ENCODE measurements around the gene GULP1. TPM values are rescaled to one million over a fixed set of nuclear protein-coding genes. Genes with fewer than 3 reads are reported as not detected.

GULP1 gene
- total and polyA plus RNA-seq, 10 donors: 0.83 to 16.6 (median 6.6) TPM

DNA sequence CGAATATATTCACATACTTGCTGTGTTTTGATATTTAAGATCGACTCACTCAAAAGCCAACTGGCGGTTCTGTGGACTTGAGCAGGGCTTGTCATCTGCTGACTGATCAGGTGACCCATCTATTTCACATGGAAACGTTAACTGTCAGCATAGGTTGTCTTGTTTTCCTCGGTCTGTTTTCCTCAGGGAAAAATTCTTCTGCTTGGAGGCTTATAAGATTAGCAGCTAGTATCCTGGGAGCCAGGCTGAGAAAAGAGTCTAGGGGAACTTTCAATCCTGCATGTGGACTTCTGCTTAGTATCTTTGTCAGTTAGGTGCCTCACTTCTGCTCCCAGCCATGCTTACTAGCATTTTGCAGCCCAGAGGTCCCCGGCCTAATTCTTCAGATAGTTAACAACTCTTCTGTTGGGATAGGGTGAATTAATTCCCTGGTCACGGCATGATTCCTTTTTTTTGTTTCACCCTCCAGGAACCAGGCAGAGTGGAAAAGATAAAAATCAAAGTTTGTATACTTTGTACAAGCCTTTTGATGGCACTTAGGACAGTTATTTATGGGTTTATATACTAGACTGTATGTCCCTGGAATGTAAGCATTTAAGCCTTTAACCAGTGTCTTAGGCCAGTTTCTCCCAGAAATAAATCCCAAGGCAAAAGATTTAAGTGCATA, 226.0 kb downstream of the GULP1 start:
- Histone ChIP-seq H3K4me3 (no peak overlapping the region), H3K27me3 (replicated peaks in 1 of 7) (no peaks in the 10 kb centered on the region), H3K36me3 (no peaks in the 10 kb centered on the region), H3K27ac (no peak overlapping the region), H3K9me3 (no peaks in the 10 kb centered on the region), H3K4me1 (no peaks in the 10 kb centered on the region)
- no peak for DNase-seq
- intact Hi-C loops (cut with DNase I; ENCODE audit: low total_unique reads): no loop called here
- 80 to 90% (median 86%) methylated on average over 7 of the region's 7 CpGs for WGBS, 5 donors
- TF ChIP-seq, protein P1, sequence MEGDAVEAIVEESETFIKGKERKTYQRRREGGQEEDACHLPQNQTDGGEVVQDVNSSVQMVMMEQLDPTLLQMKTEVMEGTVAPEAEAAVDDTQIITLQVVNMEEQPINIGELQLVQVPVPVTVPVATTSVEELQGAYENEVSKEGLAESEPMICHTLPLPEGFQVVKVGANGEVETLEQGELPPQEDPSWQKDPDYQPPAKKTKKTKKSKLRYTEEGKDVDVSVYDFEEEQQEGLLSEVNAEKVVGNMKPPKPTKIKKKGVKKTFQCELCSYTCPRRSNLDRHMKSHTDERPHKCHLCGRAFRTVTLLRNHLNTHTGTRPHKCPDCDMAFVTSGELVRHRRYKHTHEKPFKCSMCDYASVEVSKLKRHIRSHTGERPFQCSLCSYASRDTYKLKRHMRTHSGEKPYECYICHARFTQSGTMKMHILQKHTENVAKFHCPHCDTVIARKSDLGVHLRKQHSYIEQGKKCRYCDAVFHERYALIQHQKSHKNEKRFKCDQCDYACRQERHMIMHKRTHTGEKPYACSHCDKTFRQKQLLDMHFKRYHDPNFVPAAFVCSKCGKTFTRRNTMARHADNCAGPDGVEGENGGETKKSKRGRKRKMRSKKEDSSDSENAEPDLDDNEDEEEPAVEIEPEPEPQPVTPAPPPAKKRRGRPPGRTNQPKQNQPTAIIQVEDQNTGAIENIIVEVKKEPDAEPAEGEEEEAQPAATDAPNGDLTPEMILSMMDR (IDR thresholded peaks at IDR 0.05 in 8 of 11, conservative IDR thresholded peaks at IDR 0.05 in 3 of 11): no peak

DNA sequence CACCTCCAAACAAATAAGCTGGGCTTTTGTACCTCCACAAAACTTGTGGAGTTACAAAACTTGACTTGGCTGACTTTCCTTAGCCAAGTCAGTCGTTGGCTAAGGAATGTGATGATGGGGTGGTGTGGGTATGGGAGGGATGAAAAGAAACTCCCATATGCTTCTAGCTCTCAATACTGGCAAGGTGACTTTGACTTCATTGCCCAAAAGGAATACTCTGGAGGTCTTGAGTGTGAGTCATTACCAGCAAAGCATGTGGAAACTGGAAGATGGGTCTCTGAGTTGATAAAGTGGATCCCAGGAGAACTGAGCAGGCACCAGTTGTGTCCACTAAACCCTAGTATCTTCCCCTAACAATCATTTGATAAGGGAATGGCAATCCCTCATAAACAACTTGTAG, 226.7 kb downstream of the GULP1 start:
- no peaks in the 10 kb centered on the region for H3K4me1 ChIP-seq
- no peak for TF ChIP-seq POLR2AphosphoS5 (IDR thresholded peaks at IDR 0.05)
- TF ChIP-seq POLR2A (IDR thresholded peaks at IDR 0.05): no peak
- TF ChIP-seq, protein P1 (IDR thresholded peaks at IDR 0.05 in 8 of 11, conservative IDR thresholded peaks at IDR 0.05 in 3 of 11): no peak
- H3K36me3 ChIP-seq: no peaks in the 10 kb centered on the region
- H3K4me3 ChIP-seq: no peak overlapping the region
- DNase-seq: no peak
- intact Hi-C loops (cut with DNase I; ENCODE audit: low total_unique reads): no loop called here
- no peaks in the 10 kb centered on the region for H3K27me3 ChIP-seq (replicated peaks in 1 of 7)
- H3K27ac ChIP-seq: no peak overlapping the region
- no peaks in the 10 kb centered on the region for H3K9me3 ChIP-seq
- 53 to 94% (median 67%) methylated on average over 1 of the region's 1 CpG for WGBS, 5 donors

DNA sequence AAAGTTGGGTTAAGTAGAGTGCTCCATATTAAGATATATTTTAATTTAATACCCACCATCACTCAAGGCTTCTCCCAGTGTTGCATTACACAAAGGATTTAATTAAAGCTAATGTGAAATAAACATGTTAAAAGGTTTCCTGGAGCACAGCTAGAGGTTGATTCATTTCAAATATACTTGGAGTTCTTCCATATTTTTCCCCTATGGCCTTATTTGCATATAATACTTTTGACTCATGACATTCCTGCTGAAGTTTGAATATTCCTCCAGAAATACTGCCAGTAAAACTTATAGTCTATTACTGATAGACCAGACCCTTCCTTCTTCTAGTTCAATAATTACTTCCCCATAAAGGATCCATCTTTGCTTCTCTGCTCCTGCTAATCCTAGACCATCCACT, 227.5 kb downstream of the GULP1 start:
- Histone ChIP-seq H3K4me1 (peaks cover 0 to 4% (median 0%) of the 10 kb centered on the region in 6 donors), H3K27ac (no peak overlapping the region), H3K9me3 (no peaks in the 10 kb centered on the region), H3K27me3 (replicated peaks in 1 of 7) (no peaks in the 10 kb centered on the region), H3K36me3 (no peaks in the 10 kb centered on the region), H3K4me3 (no peak overlapping the region)
- intact Hi-C loops (cut with DNase I; ENCODE audit: low total_unique reads): no loop called here
- DNase-seq: no peak
- TF ChIP-seq POLR2A (IDR thresholded peaks at IDR 0.05) (no peak), POLR2AphosphoS5 (IDR thresholded peaks at IDR 0.05) (no peak)
- TF ChIP-seq, protein P1 (IDR thresholded peaks at IDR 0.05 in 8 of 11, conservative IDR thresholded peaks at IDR 0.05 in 3 of 11): no peak

GRCh38 chr2:188522517-188522916, 230.8 kb downstream of the GULP1 start:
- Histone ChIP-seq H3K4me1 (peaks cover 0 to 4% (median 0%) of the 10 kb centered on the region in 6 donors), H3K27ac (no peak overlapping the region), H3K36me3 (no peaks in the 10 kb centered on the region), H3K27me3 (replicated peaks in 1 of 7) (no peaks in the 10 kb centered on the region), H3K4me3 (no peak overlapping the region), H3K9me3 (no peaks in the 10 kb centered on the region)
- DNase-seq: no peak
- intact Hi-C loops (cut with DNase I; ENCODE audit: low total_unique reads): no loop called here
- TF ChIP-seq, protein P1 (IDR thresholded peaks at IDR 0.05 in 8 of 11, conservative IDR thresholded peaks at IDR 0.05 in 3 of 11): no peak

Data from spleen (tissue), 11 donors.